GM23338 (cell line): ENCODE results near the gene SRGN. TPM values are rescaled to one million over a fixed set of nuclear protein-coding genes. Genes with fewer than 3 reads are reported as not detected.

Source experiments
- ATAC-seq: fragments of 200-7000 bp; cut with Tn5 transposase; 3 replicates; pipeline ENCODE4 v1.9.1; 2020
- DNase-seq: peaks from one replicate; pipeline ENCODE4 v3.0.0-alpha.2; 2015; ENCODE audit warnings: low spot score
- H2AFZ ChIP-seq: fragments of 200-600 bp; sonication (generic); 2 replicates; pipeline ENCODE4 v1.8.0; 2016; ENCODE audit warnings: antibody characterized with exemption, mild to moderate bottlenecking, moderate library complexity
- H3F3A ChIP-seq: fragments of 200-600 bp; sonication (generic); replicated peaks from 2 replicates; pipeline ENCODE4 v1.8.0; 2017; ENCODE audit warnings: antibody characterized with exemption, mixed run types, low read depth
- H3K27ac ChIP-seq: fragments of 200-600 bp; sonication (generic); 2 replicates; pipeline ENCODE4 v1.6.1; 2016; ENCODE audit warnings: low read depth
- H3K27me3 ChIP-seq: fragments of 200-600 bp; sonication (generic); 2 replicates; pipeline ENCODE4 v1.8.0; 2016; ENCODE audit warnings: mild to moderate bottlenecking, mixed run types, moderate library complexity; ENCODE audit not compliant: insufficient read depth
- H3K36me3 ChIP-seq: fragments of 200-600 bp; sonication (generic); 2 replicates; pipeline ENCODE4 v1.8.0; 2016; ENCODE audit warnings: mild to moderate bottlenecking; ENCODE audit not compliant: insufficient read depth
- H3K4me1 ChIP-seq: fragments of 200-600 bp; sonication (generic); 2 replicates; pipeline ENCODE4 v1.8.0; 2016; ENCODE audit warnings: mild to moderate bottlenecking, moderate library complexity; ENCODE audit not compliant: insufficient read depth
- H3K4me2 ChIP-seq: fragments of 200-600 bp; sonication (generic); 2 replicates; pipeline ENCODE4 v1.7.1; 2017; ENCODE audit warnings: mixed run types
- H3K4me3 ChIP-seq: fragments of 200-600 bp; sonication (generic); 2 replicates; pipeline ENCODE4 v1.6.1; 2016; ENCODE audit warnings: mixed run types
- H3K79me2 ChIP-seq: fragments of 200-600 bp; sonication (generic); replicated peaks from 2 replicates; pipeline ENCODE4 v1.8.0; 2017; ENCODE audit warnings: mild to moderate bottlenecking; ENCODE audit not compliant: insufficient read depth
- H3K9me2 ChIP-seq: fragments of 200-600 bp; sonication (generic); 2 replicates; pipeline ENCODE4 v1.8.0; 2017; ENCODE audit not compliant: insufficient read depth
- H4K20me1 ChIP-seq: fragments of 200-600 bp; sonication (generic); replicated peaks from 2 replicates; pipeline ENCODE4 v1.8.0; 2017; ENCODE audit warnings: mild to moderate bottlenecking; ENCODE audit not compliant: insufficient read depth
- H3K27ac Mint-ChIP-seq: 2 replicates; pipeline ENCODE4 v1.8.0; 2020; ENCODE audit warnings: inconsistent platforms, mild to moderate bottlenecking, moderate library complexity, mixed read lengths
- H3K27me3 Mint-ChIP-seq: 3 replicates; pipeline ENCODE4 v1.8.0; 2022; ENCODE audit warnings: low read depth, mild to moderate bottlenecking, moderate library complexity, mixed read lengths, inconsistent platforms; ENCODE audit not compliant: insufficient read depth, poor library complexity
- H3K36me3 Mint-ChIP-seq: 3 replicates; pipeline ENCODE4 v1.8.0; 2021; ENCODE audit warnings: low read depth, mild to moderate bottlenecking, inconsistent platforms, moderate library complexity, mixed read lengths
- H3K4me1 Mint-ChIP-seq: 3 replicates; pipeline ENCODE4 v1.8.0; 2020; ENCODE audit warnings: mild to moderate bottlenecking, inconsistent platforms, mixed read lengths
- H3K4me3 Mint-ChIP-seq: 3 replicates; pipeline ENCODE4 v1.8.0; 2021; ENCODE audit warnings: moderate library complexity, mild to moderate bottlenecking, inconsistent platforms, mixed read lengths
- H3K9me3 Mint-ChIP-seq: 3 replicates; pipeline ENCODE4 v1.8.0; 2020; ENCODE audit warnings: moderate library complexity, mild to moderate bottlenecking, inconsistent platforms, mixed read lengths
- EZH2 ChIP-seq: fragments of 200-600 bp; sonication (generic); IDR thresholded peaks from one replicate; pipeline ENCODE4 v1.8.0; 2017; ENCODE audit warnings: antibody characterized with exemption, mild to moderate bottlenecking, low read depth; ENCODE audit not compliant: unreplicated experiment
- JUNB ChIP-seq: IDR thresholded peaks from one replicate; pipeline ENCODE4 v1.6.1; 2016; ENCODE audit warnings: antibody characterized with exemption; ENCODE audit not compliant: unreplicated experiment
- REST ChIP-seq: IDR thresholded peaks from one replicate; pipeline ENCODE4 v1.6.1; 2018; ENCODE audit warnings: antibody characterized with exemption; ENCODE audit not compliant: unreplicated experiment
- ZNF462 ChIP-seq: fragments of 250-450 bp; sonication (Bioruptor Pico); IDR thresholded peaks from 2 replicates; pipeline ENCODE4 v1.5.0; 2020; ENCODE audit warnings: mild to moderate bottlenecking, moderate library complexity
- polyA plus RNA-seq: library from polyadenylated mRNA; unstranded; fragments of >200 nt; fragmentation: Nextera tagmentation; extraction: Ambion mirVana; gene quantifications from 2 replicates; pipeline ENCODE4 v1.2.1, GENCODE V29; 2016
- total RNA-seq: library from RNA; depleted of rRNA; stranded (reverse); fragments of >200 nt; shearing (Covaris generic); gene quantifications from 2 replicates; pipeline ENCODE4 v1.2.3, GENCODE V29; 2014

Gene SRGN
- total and polyA plus RNA-seq, 2 experiments from 2014 or later = not detected

- peaks cover 4% of the 10 kb centered on the region for H3K27me3 Mint-ChIP-seq
- no peaks in the 10 kb centered on the region for H3K36me3 ChIP-seq
- H3K36me3 Mint-ChIP-seq = no peaks in the 10 kb centered on the region
- no peaks in the 10 kb centered on the region for H3K9me3 Mint-ChIP-seq
- H3K4me1 Mint-ChIP-seq = no peaks in the 10 kb centered on the region
- H4K20me1 ChIP-seq = no peaks in the 10 kb centered on the region
- DNase-seq (no peak), ATAC-seq (no peak)
- no peaks in the 10 kb centered on the region for H3K9me2 ChIP-seq
- H3K27me3 ChIP-seq = no peaks in the 10 kb centered on the region
- H3K4me1 ChIP-seq = no peaks in the 10 kb centered on the region
- no peaks in the 10 kb centered on the region for H3K79me2 ChIP-seq
- H3K4me3 Mint-ChIP-seq = no peak overlapping the region
- no peak overlapping the region for H3K27ac Mint-ChIP-seq
- no peak overlapping the region for H3K4me3 ChIP-seq
- no peak overlapping the region for H2AFZ ChIP-seq
- H3K27ac ChIP-seq = no peak overlapping the region
- H3K4me2 ChIP-seq = no peak overlapping the region
- TF ChIP-seq EZH2 = no peak
- no peak for TF ChIP-seq JUNB
- TF ChIP-seq ZNF462 (CRISPR knock-in tag) = no peak
- TF ChIP-seq REST = no peak
- H3F3A ChIP-seq = no peaks in the 10 kb centered on the region
Observed at GRCh38 chr10:69062901-69063300, 25.0 kb upstream of the SRGN start.
